HG03135 (cell line): ENCODE results near the gene DOCK6.

Experiments used
- ATAC-seq: cut with Tn5 transposase; IDR thresholded peaks from one replicate; pipeline ENCODE4 v1.9.1; 2021; ENCODE audit warnings: mild to moderate bottlenecking, moderate library complexity; ENCODE audit not compliant: unreplicated experiment

Gene DOCK6

DNA sequence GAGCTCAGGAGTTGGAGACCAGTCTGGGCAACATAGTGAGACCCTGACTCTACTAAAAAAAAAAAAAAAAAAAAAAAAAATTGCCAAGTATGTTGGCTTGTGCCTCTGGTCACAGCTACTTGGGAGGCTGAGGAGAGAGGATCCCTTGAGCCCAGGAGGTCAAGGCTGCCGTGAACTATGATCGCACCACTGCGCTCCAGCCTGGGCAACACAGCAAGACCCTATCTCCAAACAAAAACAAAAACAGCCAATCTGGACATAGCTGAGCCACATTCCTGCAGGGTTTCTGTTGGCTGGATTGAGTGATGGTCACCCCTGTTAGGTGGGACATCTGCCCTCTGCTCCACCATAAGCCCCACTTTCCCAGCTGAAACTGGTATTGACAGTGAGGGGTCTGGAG lies 36.5 kb downstream of the DOCK6 start:
- ATAC-seq = no peak

DNA sequence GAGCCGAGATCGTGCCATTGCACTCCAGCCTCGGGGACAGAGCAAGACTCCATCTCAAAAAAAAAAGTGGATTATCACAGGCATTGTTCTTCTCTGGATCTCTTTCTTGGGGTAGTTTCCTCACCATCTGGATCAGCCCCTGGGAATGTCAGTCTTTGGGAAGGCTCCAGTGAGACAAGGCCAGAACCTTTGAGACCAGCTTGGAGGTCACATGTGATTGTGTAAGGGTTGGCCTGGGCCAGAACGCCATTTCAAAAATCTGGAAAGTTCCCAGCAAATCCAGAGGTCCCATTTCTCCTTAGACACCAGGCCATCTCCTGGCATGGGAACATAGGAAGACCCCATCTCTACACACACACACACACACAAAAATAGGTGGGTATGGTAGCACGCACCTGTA lies 37.2 kb downstream of the DOCK6 start:
- ATAC-seq = no peak

DNA sequence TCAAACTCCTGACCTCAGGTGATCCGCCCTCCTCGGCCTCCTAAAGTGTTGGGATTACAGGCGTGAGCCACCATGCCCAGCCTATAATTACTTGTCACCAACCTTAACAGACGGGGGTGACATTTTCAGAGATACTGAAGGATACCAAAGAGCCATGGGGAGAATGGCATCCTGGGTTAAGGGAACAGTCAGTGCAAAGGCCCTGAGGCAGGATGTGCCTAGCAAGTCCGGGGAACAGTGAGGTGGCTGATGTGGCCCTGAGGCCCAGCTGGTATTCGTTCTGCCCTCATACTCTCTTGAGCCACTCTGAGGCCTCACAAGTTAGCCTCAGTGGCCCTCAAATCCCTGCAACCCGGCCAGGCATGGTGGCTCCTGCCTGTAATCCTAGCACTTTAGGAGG lies 37.9 kb downstream of the DOCK6 start:
- no peak for ATAC-seq

DNA sequence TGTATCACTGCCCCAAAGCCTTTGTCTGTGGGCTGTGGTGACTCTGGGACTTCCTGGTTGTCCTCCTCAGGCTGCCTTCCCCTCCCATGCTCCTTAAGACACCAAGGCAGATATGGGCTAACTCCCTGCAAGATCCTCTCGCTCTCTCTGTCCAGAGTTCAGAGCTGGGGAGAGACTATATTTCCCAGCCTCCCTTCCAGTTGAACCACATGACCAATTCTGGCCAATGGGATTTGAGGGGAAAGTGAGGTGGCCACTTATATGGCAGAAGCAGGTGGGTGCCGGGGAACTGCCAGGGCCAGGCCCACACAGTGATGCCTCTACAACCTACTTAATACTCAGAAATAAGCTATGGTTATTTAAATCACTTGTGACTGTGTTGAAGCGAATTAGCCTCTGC lies 39.1 kb downstream of the DOCK6 start:
- no peak for ATAC-seq

DNA sequence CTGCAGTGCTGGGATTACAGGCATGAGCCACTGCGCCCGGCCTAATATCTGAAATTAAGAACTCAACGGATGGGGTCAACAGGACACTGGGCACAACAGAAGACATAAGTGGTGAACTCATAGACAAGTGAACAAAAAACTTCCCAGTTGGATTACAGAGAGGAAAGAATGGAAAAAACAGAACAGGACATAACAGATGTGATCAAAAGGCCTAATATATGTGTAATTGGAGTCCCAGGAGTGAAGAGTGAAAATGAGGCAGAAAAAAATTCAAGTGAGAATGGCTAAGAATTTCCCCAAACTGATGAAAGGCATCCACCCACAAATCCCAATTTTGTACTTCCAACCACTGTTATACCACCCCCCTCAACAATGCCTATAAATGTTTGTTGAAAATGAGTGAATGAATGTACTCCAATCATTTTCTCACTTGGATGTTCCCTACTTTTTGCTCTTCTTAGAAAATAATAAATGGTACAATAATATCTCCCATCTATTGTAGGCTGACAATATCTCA lies 41.2 kb downstream of the DOCK6 start:
- ATAC-seq = no peak

DNA sequence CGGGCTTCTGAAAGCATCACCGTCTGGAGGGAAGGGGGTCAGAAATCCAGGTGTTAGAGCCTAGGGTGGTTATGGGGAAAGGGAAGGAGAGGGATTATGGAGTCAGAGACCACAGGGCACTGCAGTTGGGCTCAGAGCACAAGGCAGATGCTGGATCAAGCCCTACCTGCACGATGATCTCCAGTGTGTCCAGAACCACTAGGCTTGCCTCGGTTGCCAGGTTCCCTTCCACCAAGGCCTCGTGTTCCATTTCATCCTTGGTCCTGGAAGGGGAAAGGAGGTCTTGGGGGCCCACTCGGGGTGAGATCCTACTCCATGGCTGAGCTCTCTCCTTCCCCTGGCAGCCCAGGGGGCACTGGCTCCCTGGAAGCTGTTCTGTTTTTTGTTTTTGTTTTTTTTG lies 47.9 kb downstream of the DOCK6 start:
- ATAC-seq = no peak

DNA sequence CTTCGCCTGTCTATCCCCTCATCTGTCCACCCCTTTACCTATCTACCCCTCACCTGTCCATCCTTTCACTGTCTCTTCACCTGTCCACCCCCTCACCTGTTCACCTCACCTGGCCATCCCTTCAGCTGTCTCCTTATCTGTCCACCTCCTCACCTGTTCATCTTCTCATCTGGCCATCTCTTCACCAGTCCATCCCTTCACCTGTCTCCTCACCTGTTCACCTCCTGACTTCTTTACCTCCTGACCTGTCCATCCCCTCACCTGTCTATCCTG lies 51.7 kb downstream of the DOCK6 start:
- ATAC-seq = no peak

DNA sequence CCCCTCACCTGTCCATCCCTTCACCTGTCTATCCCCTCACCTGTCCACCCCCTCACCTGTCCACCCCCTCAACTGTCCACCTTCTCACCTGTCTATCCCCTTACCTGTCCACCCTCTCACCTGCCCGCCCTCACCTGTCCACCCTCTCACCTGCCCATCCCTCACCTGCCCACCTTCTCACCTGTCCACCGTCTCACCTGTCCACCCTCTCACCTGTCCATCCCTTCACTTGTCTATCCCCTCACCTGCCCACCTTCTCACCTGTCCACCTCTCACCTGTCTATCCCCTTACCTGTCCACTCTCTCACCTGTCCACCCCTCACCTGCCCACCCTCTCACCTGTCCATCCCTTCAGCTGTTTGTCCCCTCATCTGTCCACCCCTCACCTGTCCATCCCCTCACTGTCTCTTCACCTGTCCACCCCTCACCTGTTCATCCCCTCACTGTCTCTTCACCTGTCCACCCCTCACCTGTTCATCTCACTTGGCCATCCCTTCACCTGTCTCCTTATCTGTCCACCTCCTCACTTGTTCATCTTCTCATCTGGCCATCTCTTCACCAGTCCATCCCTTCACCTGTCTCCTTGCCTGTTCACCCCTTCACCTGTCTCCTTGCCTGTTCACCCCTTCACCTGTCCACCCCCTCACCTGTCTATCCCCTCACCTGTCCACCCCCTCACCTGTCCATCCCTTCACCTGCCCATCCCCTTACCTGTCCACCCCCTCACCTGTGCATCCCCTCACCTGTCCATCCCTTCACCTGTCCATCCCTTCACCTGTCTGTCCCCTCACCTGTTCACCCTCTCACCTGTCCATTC lies 52.3 kb downstream of the DOCK6 start:
- ATAC-seq = no peak

DNA sequence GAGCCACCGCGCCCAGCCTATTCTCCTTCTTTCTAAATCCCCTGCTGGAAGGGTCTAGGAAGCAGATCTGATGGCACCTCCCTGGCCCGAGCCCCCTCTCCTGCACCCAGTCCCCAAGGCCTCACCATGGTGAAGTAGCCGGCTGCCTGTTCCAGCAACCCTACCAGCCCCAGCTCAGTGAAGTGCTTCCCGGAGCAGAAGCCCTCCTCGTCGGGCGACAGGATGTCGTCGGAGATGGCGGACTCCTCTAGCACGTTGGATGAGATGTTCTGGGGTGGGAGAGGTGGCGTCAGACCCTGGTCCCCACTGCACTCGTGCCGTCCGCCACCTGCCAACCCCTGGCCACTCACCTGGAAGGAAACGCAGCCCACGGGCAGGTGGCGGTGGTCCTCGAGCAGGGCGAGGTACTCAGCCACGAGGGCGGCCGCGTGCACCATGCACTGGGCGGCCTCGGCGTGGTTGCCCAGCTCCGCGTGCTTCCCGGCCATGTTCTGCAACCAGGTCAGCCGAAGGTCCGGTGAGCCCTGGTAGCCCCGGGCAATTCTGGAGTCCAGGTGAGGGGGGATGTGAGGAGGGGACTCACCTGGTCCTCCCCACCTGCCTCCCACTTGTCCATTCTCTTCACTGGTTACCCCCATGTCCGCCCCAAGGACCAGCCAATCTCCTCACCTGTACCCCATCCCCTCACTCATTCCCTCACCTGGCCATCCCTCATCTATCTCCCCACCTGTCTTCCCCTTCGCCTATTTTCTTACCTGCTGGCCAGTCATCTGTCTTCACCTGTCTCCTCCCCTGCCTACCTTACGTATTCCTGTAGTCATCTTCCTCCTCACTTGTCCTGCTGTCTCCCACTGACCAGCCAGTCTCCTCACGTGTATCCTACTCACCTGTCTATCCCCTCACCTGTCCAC lies 53.5 kb downstream of the DOCK6 start:
- ATAC-seq = no peak

DNA sequence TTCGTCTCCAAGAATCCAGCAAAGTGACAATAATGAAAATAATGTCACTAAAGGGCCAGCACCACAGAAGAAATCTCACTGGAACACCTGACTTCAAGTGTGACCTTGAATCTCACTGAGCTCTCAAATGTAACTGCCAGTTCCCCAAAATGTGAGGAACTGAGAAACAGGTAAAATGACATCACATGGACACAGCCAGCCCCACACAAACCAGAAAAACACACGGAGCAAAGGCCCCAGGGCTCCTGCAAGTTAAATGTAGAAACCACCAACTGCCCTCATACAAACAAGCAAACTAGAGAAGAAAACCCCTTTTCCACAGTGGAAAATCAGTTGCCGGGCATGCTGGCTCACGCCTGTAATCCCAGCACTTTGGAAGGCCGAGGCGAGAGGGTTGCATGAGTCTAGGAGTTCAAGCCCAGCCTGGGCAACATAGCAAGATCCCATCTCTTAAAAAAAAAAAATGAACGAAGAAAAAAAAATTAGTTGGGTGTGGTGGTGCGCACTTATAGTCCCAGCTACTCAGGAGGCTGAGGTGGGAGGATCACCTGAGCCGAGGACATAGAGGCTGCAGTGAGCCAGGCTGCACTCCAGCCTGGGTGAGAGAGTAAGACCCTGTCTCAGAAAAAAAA lies 56.3 kb downstream of the DOCK6 start:
- ATAC-seq = no peak

DNA sequence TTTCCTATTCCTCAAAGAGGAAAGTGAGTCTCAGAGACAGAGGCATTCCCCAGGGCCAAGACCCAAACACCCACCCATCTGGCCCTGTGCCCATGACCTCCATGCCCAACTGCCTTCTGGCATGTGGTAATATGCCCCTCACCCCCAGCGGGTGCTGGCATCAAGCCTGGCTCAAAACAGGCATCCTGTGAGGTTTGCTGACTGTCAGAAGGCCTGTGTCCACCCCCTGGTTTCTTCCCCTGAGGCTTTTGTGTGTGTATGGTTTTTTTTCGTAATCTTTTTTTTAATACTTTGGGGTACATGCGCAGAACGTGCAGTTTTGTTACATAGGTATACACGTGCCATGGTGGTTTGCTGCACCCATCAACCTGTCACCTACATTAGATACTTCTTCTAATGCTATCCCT lies 57.4 kb downstream of the DOCK6 start:
- no peak for ATAC-seq

DNA sequence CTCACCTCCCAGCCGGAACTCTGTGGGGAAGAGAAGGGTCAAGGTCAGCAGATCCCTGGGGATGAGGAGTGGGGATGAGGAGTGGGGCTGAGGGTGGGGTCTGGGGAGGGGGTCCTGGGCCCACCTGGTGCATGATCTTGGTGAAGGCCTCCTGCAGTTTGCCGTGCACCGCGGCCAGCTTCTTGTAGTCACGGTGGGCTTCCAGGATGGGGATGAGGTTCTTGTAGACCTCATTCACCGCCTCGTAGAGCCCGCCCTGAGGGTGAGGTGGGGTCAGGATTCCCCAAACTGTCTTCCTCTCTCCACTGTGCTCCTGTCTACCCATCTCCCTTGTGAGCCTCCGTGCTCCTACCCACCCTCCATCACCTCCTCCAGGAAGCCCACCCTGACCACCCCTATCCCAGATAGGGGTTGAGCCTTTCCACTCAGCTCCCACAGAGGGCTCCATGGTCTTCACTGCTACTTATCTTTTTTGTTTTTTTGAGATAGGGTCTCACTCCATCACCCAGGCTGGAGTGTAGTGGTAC lies 58.2 kb downstream of the DOCK6 start:
- no peak for ATAC-seq

DNA sequence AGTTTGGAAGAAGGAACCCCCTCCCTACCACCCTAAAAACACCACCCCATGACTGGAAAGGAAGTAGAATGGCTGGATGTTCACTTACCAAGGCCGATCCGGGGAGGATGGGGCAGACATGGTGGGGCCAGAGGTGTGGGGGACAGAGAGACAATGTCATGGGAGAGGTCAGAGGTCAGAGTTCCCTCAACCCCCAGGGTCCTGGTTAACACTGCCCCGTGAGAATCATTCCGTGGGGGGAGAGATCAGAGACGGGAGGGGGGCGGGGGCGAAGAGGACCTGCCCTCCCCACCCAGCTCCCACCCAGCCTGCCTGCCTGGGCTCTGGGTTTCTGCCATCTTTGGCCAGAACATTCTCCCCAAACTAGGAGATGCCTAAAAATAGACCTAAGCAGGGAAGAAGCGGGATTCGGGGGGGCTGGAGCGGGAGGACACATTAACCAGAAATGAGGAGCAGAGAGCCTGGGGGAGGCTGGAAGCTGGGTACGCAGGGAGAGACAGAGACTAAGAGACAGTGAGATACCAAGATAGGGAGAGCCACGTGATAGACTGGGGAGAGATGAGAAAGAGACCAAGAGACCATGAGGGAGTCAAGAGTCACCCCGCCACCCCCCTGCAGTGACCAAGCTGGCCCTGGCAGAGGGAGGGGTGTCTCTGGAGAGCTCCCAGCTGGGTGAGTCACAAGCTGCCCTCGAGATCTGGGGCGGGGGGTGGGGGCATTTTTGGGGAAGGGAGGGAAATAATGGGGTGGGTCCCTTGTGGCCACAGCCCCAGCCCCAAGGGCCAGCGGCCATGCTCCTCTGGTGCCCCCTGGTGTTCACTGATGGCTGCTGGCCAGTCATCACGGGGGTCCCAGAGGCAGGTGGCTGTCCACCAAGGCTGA lies 58.9 kb downstream of the DOCK6 start:
- ATAC-seq = no peak

DNA sequence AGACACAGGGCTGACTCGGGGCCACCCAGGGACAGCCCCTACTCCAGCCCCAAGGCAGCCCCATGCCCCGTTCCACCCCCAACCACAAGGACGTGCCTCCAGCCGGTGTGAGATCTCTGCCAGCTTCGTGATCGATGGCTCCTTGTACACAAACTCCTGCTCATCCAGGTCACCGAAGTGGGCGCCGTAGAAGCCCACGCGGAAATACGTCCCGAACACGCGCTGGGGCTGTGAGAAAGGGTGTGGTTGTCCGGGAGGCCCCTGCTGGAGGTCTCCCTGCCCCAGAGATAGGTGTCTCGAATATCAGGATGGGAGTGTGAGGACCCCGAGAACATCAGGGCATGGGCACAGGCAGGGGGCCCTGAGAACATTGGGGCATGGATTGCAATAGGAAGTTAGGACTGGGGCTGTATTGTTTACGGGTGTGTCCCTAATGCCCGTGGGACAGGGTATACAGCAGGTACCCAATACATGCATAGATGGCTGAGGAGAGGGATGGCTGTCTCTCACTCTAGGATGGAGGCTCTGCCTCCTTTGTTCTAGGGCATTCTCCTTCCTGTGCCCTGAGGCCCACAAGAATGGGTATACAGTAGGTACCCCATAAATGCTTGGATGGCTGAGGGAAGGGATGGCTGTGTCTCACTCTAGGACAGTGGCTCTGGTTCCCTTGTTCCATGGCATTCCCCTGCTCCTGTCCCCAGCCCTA lies 59.7 kb downstream of the DOCK6 start:
- ATAC-seq = no peak

DNA sequence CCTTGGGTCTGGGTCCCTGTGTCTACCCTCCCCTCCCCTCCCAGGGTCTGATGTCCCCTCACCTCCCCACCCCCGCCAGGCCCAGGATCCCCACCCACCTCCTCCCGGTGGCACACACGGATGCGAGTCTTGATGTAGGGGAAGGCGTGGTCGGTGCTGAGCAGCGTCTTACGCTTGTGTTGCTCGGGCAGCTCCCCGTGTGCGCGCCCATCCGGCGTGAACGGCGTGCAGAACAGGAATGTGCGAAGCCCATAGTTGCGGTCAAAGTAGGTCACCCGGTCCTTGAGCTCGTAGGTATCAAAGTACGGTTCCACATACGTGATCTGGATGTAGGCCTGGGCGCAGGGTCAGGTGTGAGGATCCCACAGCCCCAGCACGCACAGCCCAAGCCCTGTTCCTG lies 60.5 kb downstream of the DOCK6 start:
- ATAC-seq = no peak

DNA sequence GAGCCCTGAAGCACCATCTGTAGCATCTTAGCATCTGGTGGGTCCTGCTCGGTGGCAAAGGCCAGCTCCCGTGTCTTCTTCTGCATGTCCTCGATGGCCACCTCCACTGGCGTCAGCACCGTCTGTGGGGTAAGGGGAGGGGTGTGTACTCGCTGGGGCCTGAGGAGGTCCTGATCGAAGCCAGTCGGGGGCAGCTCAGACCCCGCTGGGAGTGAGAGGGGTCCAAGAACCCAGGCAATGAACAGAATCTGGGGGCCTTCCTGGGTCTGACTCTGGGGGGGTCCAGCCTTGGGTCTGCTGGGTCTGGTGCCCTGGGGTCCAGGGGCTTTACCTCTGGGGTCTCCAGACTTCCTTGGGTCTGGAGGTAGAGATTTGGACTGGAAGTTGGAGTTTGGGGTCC lies 61.4 kb downstream of the DOCK6 start:
- no peak for ATAC-seq

DNA sequence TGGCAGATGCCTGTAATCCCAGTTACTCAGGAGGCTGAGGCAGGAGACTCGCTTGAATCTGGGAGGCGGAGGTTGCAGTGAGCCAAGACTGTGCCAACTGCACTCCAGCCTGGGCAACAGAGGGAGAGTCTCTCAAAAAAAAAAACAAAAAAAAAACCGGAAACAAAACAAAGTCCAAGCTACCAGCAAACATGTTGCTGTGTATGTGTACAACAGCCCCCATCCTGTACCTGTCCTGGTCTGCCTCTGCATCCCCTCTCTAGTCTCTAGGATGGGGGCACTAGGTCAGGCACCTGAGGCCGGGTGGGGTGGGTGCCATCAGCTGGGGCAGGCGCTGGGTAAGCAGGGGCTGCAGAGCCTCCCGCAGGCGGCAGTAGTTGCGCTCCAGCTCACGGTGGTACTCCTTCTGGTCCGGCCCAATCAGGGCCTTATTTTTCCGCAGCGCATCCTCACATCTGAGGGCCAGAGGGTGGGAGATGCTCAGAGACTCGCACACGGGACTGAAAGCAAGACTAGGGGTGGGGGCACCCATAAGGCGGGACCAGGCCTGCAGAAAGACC lies 62.2 kb downstream of the DOCK6 start:
- no peak for ATAC-seq

DNA sequence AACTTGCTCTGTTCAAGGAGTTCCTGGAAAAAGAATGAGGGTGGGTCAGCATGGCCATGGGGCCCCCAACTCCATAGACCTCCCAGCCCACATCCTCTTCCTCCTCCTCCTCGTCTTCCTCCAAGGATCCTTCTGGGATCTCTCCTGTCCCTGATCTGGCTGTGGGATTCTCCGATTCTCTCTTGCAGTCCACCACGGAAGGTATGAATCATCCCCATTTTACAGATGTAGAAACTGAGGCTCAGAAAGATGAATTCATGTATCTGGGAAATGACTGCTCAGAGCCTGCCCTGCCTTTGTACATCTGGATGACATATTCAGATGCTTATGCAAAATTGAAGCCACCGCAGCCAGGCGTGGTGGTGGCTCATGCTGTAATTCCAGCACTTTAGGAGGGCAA lies 62.8 kb downstream of the DOCK6 start:
- no peak for ATAC-seq

DNA sequence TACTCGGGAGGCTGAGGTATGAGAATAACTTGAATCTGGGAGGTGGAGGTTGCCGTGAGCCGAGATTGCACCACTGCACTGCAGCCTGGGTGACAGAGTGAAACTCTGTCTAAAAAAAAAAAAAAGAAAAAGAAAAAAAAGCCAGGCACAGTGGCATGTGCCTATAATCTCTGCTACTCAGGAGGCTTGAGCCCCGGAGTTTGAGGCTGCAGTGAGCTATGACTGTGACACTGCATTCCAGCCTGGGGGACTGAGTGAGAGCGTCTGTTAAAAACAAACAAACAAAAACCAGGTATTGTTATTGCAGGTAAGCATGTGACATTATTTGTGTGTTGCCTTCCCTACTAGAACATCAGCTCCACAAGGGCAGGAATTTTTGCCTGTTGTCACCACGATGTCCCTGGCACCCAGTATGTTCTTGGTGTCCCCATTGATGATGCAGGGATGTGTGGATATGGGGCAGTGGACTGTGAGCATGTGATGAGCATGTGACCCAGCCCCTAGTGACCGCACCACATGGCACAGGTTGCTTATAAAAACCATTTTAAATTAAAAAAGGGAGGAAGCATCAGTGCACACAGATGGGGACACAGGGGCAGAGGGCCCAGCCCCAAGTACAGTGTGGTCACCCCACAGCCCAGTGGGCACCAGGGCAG lies 63.4 kb downstream of the DOCK6 start:
- no peak for ATAC-seq
